Loucy (cell line): ENCODE results near the gene VPS13D.

Source experiments
- EZH2phosphoT487 ChIP-seq: fragments of 200-600 bp; IDR thresholded peaks from 2 replicates; pipeline ENCODE4 v1.6.1; 2018; ENCODE audit warnings: antibody characterized with exemption, mild to moderate bottlenecking, moderate library complexity, borderline replicate concordance
- TF ChIP-seq, protein P1 (sequence below): fragments of 200-600 bp; sonication (generic); conservative IDR thresholded peaks from 2 replicates; pipeline ENCODE4 v1.5.1; 2014; ENCODE audit warnings: mild to moderate bottlenecking, antibody characterized with exemption, low read length

DNA sequence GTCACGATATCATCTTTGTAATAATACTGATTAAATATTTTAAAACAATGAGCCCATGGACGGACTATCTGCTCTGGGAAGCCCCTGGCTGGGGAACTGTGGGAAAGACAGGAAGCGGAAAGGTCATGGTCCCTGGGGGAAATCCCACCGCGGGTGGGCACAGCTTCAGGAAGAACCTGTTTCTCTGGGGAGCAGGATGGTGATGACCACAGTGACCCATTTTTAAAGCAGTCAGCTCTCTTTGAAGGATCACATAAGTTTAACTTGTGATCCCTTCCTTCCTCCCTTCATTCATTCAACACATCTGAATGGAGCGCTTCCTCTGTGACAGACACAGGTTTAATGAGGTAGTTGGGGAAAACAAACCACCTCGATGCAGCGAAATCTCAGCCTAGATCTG, 315.2 kb downstream of the VPS13D start:
- TF ChIP-seq, protein P1, sequence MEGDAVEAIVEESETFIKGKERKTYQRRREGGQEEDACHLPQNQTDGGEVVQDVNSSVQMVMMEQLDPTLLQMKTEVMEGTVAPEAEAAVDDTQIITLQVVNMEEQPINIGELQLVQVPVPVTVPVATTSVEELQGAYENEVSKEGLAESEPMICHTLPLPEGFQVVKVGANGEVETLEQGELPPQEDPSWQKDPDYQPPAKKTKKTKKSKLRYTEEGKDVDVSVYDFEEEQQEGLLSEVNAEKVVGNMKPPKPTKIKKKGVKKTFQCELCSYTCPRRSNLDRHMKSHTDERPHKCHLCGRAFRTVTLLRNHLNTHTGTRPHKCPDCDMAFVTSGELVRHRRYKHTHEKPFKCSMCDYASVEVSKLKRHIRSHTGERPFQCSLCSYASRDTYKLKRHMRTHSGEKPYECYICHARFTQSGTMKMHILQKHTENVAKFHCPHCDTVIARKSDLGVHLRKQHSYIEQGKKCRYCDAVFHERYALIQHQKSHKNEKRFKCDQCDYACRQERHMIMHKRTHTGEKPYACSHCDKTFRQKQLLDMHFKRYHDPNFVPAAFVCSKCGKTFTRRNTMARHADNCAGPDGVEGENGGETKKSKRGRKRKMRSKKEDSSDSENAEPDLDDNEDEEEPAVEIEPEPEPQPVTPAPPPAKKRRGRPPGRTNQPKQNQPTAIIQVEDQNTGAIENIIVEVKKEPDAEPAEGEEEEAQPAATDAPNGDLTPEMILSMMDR, result no peak
- TF ChIP-seq EZH2phosphoT487, result no peak
